Suprapubic skin (tissue), 4 donors: Measurements from ENCODE around the gene FLII. TPM values are rescaled to one million over a fixed set of nuclear protein-coding genes. Genes with fewer than 3 reads are reported as not detected.

ENCODE experiments used
- DNase-seq, 2 donors: peaks; one replicate each; pipeline ENCODE4 v3.0.0-alpha.2; 2019; ENCODE audit warnings: low spot score in 2 of 2
- H3K27ac ChIP-seq: fragments of 200-600 bp; sonication (generic); one replicate; pipeline ENCODE4 v1.5.1; 2019
- H3K27me3 ChIP-seq: fragments of 200-600 bp; sonication (generic); one replicate; pipeline ENCODE4 v1.5.1; 2019
- H3K36me3 ChIP-seq: fragments of 200-600 bp; sonication (generic); one replicate; pipeline ENCODE4 v1.5.1; 2019
- H3K4me1 ChIP-seq: fragments of 200-600 bp; sonication (generic); one replicate; pipeline ENCODE4 v1.5.1; 2019
- H3K4me3 ChIP-seq: fragments of 200-600 bp; sonication (generic); one replicate; pipeline ENCODE4 v1.5.1; 2019; ENCODE audit warnings: mild to moderate bottlenecking
- H3K9me3 ChIP-seq: fragments of 200-600 bp; sonication (generic); one replicate; pipeline ENCODE4 v1.5.1; 2019
- EP300 ChIP-seq: sonication (generic); formaldehyde crosslinking; IDR thresholded peaks from one replicate; pipeline ENCODE4 v1.6.1; 2017; ENCODE audit warnings: antibody characterized with exemption
- POLR2A ChIP-seq, 2 donors: fragments of 450-650 bp; IDR thresholded peaks; one replicate each; pipeline ENCODE4 v1.6.1; 2017; ENCODE audit warnings: antibody characterized with exemption in 2 of 2, mild to moderate bottlenecking in 2 of 2, moderate library complexity in 2 of 2
- POLR2AphosphoS5 ChIP-seq, 3 donors: sonication (generic); formaldehyde crosslinking; IDR thresholded peaks; one replicate each; pipeline ENCODE4 v1.6.1; 2017; ENCODE audit warnings: antibody characterized with exemption in 3 of 3
- WGBS: methylation state at CpG from one replicate; pipeline ENCODE4 v1.1.5; 2018; 5-methylcytosine and 5-hydroxymethylcytosine counted together
- total RNA-seq, 4 donors: library from RNA; depleted of rRNA; stranded (reverse); fragments of >200 nt; gene quantifications; one replicate each; pipeline ENCODE4 v1.1.0, GENCODE V29; 2016
- TF ChIP-seq, protein P1 (sequence below), 2 donors: fragments of 200-600 bp in 1 of 2; fragments of 450-650 bp in 1 of 2; sonication (generic) in 1 of 2; IDR thresholded peaks; one replicate each; pipeline ENCODE4 v1.5.1; 2016 to 2019; ENCODE audit warnings: antibody characterized with exemption in 2 of 2, mild to moderate bottlenecking in 1 of 2, moderate library complexity in 1 of 2

Gene FLII
- total RNA-seq, 4 donors from 2014 or later: 254 to 350 (median 291) TPM

DNA sequence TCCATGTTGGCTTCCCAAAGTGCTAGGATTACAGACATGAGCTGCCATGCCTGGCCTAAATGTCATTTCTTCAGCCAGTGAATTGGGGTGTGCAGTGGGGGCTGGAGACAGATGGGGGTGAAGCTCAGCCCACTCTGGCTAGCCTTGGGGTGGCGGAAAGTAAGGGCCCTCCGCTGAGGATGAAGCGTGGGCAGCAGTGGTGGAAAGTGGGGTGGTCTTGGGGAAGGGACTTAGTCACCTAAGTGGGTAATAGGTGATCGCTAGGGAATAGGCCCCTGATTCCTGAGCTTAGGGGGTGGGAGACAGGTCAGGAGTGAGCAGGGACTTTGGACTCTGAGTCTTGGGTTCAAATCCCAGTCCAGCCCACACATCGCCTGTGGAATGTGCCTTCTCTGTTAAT, 30.9 kb downstream of the FLII start:
- Histone ChIP-seq H3K9me3 (no peaks in the 10 kb centered on the region), H3K27me3 (no peaks in the 10 kb centered on the region), H3K4me3 (no peak overlapping the region), H3K27ac (no peak overlapping the region), H3K4me1 (peaks cover 21% of the 10 kb centered on the region), H3K36me3 (peaks cover 6% of the 10 kb centered on the region)
- WGBS: 91% methylated on average over 5 of the region's 5 CpGs
- TF ChIP-seq EP300 (no peak), POLR2AphosphoS5 (IDR thresholded peaks at IDR 0.05) (no peak), POLR2A (IDR thresholded peaks at IDR 0.05) (no peak)
- TF ChIP-seq, protein P1, sequence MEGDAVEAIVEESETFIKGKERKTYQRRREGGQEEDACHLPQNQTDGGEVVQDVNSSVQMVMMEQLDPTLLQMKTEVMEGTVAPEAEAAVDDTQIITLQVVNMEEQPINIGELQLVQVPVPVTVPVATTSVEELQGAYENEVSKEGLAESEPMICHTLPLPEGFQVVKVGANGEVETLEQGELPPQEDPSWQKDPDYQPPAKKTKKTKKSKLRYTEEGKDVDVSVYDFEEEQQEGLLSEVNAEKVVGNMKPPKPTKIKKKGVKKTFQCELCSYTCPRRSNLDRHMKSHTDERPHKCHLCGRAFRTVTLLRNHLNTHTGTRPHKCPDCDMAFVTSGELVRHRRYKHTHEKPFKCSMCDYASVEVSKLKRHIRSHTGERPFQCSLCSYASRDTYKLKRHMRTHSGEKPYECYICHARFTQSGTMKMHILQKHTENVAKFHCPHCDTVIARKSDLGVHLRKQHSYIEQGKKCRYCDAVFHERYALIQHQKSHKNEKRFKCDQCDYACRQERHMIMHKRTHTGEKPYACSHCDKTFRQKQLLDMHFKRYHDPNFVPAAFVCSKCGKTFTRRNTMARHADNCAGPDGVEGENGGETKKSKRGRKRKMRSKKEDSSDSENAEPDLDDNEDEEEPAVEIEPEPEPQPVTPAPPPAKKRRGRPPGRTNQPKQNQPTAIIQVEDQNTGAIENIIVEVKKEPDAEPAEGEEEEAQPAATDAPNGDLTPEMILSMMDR (IDR thresholded peaks at IDR 0.05): no peak
- DNase-seq: no peak

DNA sequence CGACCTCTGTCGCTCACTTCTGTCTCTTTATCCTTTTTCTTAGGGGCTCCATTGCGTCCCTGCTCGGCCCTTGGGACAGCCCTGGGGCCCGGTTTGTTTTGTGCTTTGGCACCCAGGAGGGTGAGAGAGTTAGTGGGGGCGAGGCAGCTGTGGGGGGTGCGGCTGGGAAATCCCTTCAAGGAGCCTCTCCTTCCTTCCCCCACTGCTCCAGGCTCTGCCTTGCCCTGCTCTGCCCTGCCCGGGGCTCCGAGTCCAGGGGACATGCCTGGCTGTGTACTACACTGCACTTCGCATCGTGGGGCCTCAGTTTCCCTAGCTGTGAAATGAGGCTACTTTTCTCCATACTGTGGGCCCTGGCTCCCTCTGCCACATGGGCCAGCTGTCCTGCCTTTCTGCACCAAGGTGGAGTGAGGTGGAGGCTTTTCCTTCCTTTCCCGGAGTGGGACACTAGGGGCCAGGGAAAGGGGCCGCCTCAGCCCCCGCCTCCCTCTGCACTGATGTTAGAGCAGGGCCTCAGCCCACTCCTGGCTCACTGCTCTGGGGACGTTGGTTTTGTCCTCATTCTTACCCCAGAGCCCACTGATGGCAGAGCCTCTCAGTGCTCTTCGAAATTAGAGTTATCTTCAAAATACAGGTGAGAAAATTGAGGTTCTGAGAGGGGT, 32.1 kb downstream of the FLII start:
- TF ChIP-seq, protein P1 (IDR thresholded peaks at IDR 0.05): no peak
- TF ChIP-seq POLR2AphosphoS5 (IDR thresholded peaks at IDR 0.05) (no peak), EP300 (no peak), POLR2A (IDR thresholded peaks at IDR 0.05) (no peak)
- WGBS: 27% methylated on average over 12 of the region's 16 CpGs
- Histone ChIP-seq H3K4me1 (peaks cover 21% of the 10 kb centered on the region), H3K4me3 (peak overlapping the region; percentile 74), H3K27me3 (no peaks in the 10 kb centered on the region), H3K36me3 (no peaks in the 10 kb centered on the region), H3K9me3 (no peaks in the 10 kb centered on the region), H3K27ac (no peak overlapping the region)
- DNase-seq: no peak

DNA sequence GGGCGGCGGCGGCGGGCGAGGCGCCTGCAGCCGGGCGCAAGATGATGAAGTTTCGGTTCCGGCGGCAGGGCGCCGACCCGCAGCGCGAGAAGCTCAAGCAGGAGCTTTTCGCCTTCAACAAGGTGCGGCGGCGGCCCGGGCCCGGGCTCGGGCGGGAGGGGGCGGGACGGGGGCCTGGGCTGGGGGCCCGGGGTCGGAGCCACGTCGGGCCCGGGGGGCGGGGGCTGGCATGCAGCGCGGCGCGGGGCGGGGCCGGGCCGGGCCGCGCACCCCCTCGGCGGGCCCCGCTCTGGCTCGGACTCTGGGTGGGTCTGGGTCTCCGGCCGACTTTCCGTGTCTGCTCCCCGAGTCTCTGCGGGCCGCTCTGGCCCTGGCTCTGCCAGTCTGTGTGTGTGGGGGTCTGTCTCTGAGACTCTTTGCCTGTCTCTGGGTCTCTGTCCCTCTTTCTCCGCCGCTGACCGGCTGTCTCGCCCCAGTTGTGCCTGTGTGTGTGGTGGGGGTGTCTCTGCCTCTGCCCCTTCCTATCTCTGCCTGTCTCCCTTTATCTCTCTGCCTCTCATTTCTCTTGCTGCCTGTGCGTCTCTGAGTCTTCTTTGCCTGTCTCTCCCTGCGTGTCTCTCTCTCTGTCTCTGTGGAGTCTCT, 32.8 kb downstream of the FLII start:
- WGBS: under 1% methylated on average over 15 of the region's 57 CpGs
- Histone ChIP-seq H3K27ac (no peak overlapping the region), H3K9me3 (no peaks in the 10 kb centered on the region), H3K4me1 (peaks cover 21% of the 10 kb centered on the region), H3K36me3 (no peaks in the 10 kb centered on the region), H3K27me3 (no peaks in the 10 kb centered on the region), H3K4me3 (peak overlapping the region; percentile 74)
- TF ChIP-seq POLR2A (IDR thresholded peaks at IDR 0.05) (no peak), POLR2AphosphoS5 (IDR thresholded peaks at IDR 0.05) (no peak), EP300 (no peak)
- TF ChIP-seq, protein P1 (IDR thresholded peaks at IDR 0.05): no peak
- no peak for DNase-seq

DNA sequence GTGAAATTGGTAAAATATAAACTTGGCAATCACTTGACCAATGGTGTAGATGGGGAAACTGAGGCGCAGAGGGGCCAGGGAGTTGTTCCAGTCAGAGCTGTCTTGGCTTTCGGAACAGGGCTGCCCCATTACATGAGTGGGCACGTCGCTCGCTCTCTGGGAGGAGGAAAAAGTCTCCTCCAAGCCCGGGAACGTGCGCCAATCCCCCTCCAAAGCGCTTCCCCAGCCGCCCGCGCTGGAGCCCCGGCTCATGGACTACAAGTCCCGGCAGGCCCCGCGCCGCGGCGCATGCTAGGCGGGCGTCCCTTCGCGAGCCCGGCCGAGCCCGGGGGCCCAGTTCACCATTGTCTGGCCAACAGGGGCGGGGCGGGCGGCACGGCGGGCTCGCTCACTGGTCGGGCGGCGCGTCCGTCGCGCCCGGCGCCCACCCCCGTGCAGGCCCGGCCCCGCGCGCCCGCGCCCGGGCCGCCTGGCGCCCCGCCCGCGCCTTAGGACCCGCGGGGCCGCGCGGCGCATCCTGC, 33.4 kb downstream of the FLII start, which contains the start of gene LLGL1:
Gene LLGL1, plus strand, starts transcription at position 515 of the 521 bp plus-strand sequence. CDS start 48 bp downstream, outside the sequence.
- TF ChIP-seq, protein P1 (IDR thresholded peaks at IDR 0.05): no peak
- no peak for TF ChIP-seq POLR2AphosphoS5 (IDR thresholded peaks at IDR 0.05)
- TF ChIP-seq EP300: no peak
- no peak for TF ChIP-seq POLR2A (IDR thresholded peaks at IDR 0.05)
- Histone ChIP-seq H3K27ac (no peak within 1 kb of the TSS), H3K4me3 (peak within 1 kb of the TSS; percentile 74), H3K9me3 (no peaks in the 10 kb centered on the region), H3K27me3 (no peaks in the 10 kb centered on the region), H3K36me3 (no peaks in the 10 kb centered on the region), H3K4me1 (peaks cover 21% of the 10 kb centered on the region)
- peak; percentile 97 for DNase-seq
- 2% methylated on average over 12 of the region's 60 CpGs for WGBS

DNA sequence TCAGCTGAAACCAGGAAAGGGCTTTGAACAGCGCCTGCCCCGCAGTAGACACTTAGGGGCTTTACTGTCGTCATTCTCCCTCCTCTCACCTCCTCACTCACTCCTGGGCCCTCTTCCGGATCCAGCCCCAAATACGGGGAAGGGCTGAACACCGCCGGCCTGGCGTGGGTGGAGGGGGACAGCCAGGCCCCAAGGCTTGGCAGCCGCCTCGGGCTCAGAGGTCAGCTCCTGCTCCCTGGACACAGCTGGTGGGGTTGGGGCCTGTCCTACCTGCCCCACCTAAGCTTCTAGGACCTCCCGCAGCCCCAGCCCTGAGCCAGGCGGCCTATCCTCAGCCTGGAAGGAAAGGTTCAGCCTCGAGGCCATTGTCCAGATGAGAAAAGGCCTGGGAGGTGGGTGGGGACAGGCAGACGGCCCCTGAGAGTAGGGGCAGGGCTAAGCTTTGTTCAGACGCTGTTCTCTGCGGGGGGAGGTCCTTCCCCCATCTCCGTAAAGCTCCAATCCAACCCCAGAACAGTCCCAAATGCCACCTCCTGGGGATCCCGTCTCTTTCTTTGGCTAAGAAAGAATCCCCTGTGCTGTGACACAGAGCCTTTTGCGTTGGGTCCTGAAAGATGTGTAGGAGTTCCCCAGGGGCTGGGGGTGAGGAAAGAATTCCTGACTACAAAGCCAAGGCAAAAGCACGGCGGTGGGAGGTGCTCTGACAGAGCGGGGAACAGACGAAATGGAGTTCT, 34.0 kb downstream of the FLII start:
- no peaks in the 10 kb centered on the region for H3K27me3 ChIP-seq
- WGBS: 51% methylated on average over 22 of the region's 23 CpGs
- TF ChIP-seq, protein P1 (IDR thresholded peaks at IDR 0.05): no peak
- TF ChIP-seq EP300: no peak
- no peak for DNase-seq
- no peak overlapping the region for H3K27ac ChIP-seq
- peak overlapping the region; percentile 74 for H3K4me3 ChIP-seq
- H3K9me3 ChIP-seq: no peaks in the 10 kb centered on the region
- H3K4me1 ChIP-seq: peaks cover 21% of the 10 kb centered on the region
- H3K36me3 ChIP-seq: no peaks in the 10 kb centered on the region
